ENCODE results near the gene CKS1B. TPM values are rescaled to one million over a fixed set of nuclear protein-coding genes. Genes with fewer than 3 reads are reported as not detected.

The CKS1B gene
- polyA plus RNA-seq, 1 donor from 2014 or later, result 29.0 TPM

- Histone ChIP-seq H3K4me2 (ENCODE audit: low read length) (no peak overlapping the region), H3K9me3 (ENCODE audit: low read length) (no peaks in the 10 kb centered on the region), H3F3A (ENCODE audit: insufficient read depth, low read length, poor library complexity, severe bottlenecking) (no peaks in the 10 kb centered on the region), H3K79me2 (replicated peaks; ENCODE audit: insufficient read depth, low read length) (no peaks in the 10 kb centered on the region), H4K20me1 (ENCODE audit: insufficient read depth) (no peaks in the 10 kb centered on the region), H2AFZ (ENCODE audit: low read depth, low read length) (no peak overlapping the region), H3K4me3 (ENCODE audit: low read length) (no peak overlapping the region), H3K27ac (ENCODE audit: low read length) (no peak overlapping the region), H3K27me3 (ENCODE audit: insufficient read depth, low read depth, low read length) (no peaks in the 10 kb centered on the region), H3K9ac (ENCODE audit: low read length) (no peak overlapping the region), H3K9me2 (ENCODE audit: insufficient read depth, low read length) (no peaks in the 10 kb centered on the region), H3K36me3 (ENCODE audit: insufficient read depth, low read length) (no peaks in the 10 kb centered on the region)
- TF ChIP-seq RAD21 (conservative IDR thresholded peaks at IDR 0.05), result no peak
- no peak for TF ChIP-seq EP300 (conservative IDR thresholded peaks at IDR 0.05; ENCODE audit: poor library complexity, severe bottlenecking)
- no peak for TF ChIP-seq MXI1 (conservative IDR thresholded peaks at IDR 0.05; ENCODE audit: poor library complexity, severe bottlenecking)
- no peak for TF ChIP-seq CTCF (IDR thresholded peaks at IDR 0.05; ENCODE audit: poor library complexity, severe bottlenecking)
- TF ChIP-seq REST (IDR thresholded peaks at IDR 0.05; ENCODE audit: borderline replicate concordance), result no peak
- TF ChIP-seq SMC3 (conservative IDR thresholded peaks at IDR 0.05; ENCODE audit: poor library complexity), result no peak
- TF ChIP-seq POLR2AphosphoS5 (IDR thresholded peaks at IDR 0.05), result no peak
- TF ChIP-seq EZH2 (IDR thresholded peaks at IDR 0.05; ENCODE audit: borderline replicate concordance, insufficient read depth, low read length, poor library complexity, severe bottlenecking), result no peak
- no peak for TF ChIP-seq TAF1 (IDR thresholded peaks at IDR 0.05; ENCODE audit: low read depth)
These were observed 49.8 kb downstream of the CKS1B start for GRCh38 chr1:155024315-155024714.

- no peak overlapping the region for H2AFZ ChIP-seq (ENCODE audit: low read depth, low read length)
- no peak overlapping the region for H3K4me2 ChIP-seq (ENCODE audit: low read length)
- no peak overlapping the region for H3K9ac ChIP-seq (ENCODE audit: low read length)
- no peak overlapping the region for H3K4me3 ChIP-seq (ENCODE audit: low read length)
- H3K9me3 ChIP-seq (ENCODE audit: low read length), result no peaks in the 10 kb centered on the region
- no peaks in the 10 kb centered on the region for H3F3A ChIP-seq (ENCODE audit: insufficient read depth, low read length, poor library complexity, severe bottlenecking)
- TF ChIP-seq EP300 (conservative IDR thresholded peaks at IDR 0.05; ENCODE audit: poor library complexity, severe bottlenecking) (no peak), SMC3 (conservative IDR thresholded peaks at IDR 0.05; ENCODE audit: poor library complexity) (no peak), POLR2AphosphoS5 (IDR thresholded peaks at IDR 0.05) (no peak), RAD21 (conservative IDR thresholded peaks at IDR 0.05) (no peak), CTCF (IDR thresholded peaks at IDR 0.05; ENCODE audit: poor library complexity, severe bottlenecking) (no peak), EZH2 (IDR thresholded peaks at IDR 0.05; ENCODE audit: borderline replicate concordance, insufficient read depth, low read length, poor library complexity, severe bottlenecking) (no peak), MXI1 (conservative IDR thresholded peaks at IDR 0.05; ENCODE audit: poor library complexity, severe bottlenecking) (no peak), REST (IDR thresholded peaks at IDR 0.05; ENCODE audit: borderline replicate concordance) (no peak)
- no peaks in the 10 kb centered on the region for H3K27me3 ChIP-seq (ENCODE audit: insufficient read depth, low read depth, low read length)
- H3K9me2 ChIP-seq (ENCODE audit: insufficient read depth, low read length), result no peaks in the 10 kb centered on the region
- H3K36me3 ChIP-seq (ENCODE audit: insufficient read depth, low read length), result no peaks in the 10 kb centered on the region
- no peaks in the 10 kb centered on the region for H4K20me1 ChIP-seq (ENCODE audit: insufficient read depth)
- H3K27ac ChIP-seq (ENCODE audit: low read length), result no peak overlapping the region
- H3K79me2 ChIP-seq (replicated peaks; ENCODE audit: insufficient read depth, low read length), result no peaks in the 10 kb centered on the region
These were observed 51.7 kb downstream of the CKS1B start for GRCh38 chr1:155026154-155026553.
